IPS DF 4.7 (cell line): ENCODE data around the gene INPP5B.
"Not testable (repeated sequence)": the region's sequence is repeated elsewhere in the genome, so short reads cannot be mapped to it uniquely, and the experiment has no call there.

Experiments used
- DNase-seq: peaks from one replicate; pipeline ENCODE4 v3.0.0-alpha.2; 2013; ENCODE audit warnings: low spot score; ENCODE audit errors: extremely low read depth

Gene INPP5B

DNA sequence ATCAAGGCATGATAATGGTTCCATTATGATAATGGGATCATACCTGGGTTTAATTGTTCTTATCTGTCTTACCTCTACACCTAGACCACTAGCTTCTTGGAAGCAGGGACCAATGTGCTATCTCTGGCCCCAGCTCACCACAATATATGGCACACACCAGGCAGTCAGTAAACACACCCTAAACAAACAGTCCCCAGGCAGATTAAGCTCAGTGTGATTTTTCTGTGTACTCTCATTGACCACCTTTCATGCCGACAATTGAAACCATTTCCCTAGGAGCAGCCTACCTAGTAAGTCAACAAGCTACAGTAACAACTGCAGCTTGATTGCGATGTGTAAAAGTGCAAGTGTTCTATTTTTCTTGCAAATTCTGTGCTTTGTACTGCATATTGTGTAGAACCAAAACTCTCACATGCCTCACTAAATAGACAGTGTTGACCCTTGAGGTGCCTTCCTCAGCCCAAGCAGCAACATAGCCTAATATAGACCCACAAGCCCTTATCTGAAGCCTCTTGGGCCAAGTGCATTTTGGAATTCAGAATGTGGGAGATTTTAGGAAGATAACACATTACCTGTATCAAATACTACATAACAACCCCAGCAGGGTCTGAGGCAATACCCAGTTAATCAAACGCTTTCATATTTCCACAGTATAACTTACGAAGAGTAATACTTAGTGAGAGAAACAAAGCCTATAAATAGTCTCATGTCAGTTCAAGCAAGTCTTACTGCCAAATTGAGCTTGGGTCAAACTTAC is 32.0 kb downstream of the INPP5B start:
- DNase-seq, result no peak

DNA sequence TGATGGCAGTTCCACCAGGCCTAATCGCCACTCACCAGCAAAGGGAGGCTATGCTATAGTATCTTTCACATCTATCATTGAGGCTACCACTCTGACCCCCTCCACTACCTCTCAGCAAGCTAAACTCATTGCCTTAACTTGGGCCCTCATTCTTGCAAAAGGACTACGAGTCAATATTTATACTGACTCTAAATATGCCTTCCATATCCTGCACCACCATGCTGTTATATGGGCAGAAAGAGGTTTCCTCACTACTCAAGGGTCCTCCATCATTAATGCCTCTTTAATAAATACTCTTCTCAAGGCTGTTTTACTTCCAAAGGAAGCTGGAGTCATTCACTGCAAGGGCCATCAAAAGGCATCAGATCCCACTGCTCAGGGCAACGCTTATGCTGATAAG is 35.4 kb downstream of the INPP5B start:
- not testable (repeated sequence) for DNase-seq

DNA sequence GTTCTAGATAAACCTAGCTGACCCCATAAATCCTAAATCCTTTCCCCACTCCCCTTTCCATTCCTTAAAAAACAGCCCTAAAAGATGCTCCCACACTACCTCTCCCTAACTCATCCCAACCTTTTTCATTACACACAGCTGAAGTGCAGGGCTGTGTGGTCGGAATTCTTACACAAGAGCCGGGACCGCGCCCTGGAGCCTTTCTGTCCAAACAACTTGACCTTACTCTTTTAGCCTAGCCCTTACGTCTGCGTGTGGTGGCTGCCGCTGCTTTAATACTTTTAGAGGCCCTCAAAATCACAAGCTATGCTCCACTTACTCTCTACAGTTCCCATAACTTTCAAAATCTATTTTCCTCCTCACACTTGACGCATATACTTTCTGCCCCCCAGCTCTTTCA is 36.0 kb downstream of the INPP5B start:
- DNase-seq, result not testable (repeated sequence)

DNA sequence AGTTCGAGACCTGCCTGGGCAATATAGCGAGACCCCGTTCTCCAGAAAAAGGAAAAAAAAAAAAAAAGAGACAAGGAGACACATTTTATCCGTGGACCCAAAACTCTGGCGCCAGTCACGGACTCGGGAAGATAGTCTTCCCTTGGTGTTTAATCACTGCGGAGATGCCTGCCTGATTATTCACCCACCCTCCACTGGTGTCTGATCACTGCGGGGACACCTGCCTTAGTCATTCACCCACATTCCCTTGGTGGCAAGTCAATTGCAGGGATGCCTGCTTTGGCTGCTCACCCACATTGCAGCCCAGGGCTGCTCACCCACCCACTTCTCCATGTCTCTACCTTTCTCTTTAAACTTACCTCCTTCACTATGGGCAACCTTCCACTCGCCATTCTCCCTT is 38.3 kb downstream of the INPP5B start:
- DNase-seq, result not testable (repeated sequence)

DNA sequence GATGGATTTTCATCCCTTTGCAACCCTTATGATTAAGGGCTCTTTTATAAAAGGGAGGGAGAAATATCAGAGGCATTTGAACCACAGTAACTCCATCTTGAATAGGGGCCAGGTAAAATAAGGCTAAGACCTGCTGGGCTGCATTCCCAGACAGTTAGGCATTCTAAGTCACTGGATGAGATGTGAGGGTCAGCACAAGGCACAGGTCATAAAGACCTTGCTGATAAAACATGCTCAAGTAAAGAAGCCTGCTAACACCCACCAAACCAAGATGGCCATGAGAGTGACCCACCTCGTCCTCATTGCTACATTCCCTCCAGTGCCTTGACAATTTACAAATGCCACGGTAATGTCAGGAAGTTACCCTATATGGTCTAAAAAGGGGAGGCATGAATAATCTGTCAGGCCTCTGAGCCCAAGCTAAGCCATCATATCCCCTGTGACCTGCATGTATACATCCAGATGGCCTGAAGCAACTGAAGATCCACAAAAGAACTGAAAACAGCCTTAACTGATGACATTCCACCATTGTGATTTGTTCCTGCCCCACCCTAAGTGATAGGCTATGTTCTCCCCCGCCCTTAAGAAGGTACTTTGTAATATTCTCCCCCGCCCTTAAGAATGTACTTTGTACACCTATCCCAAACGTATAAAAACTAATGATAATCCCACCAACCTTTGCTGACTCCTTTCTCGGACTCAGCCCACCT is 39.3 kb downstream of the INPP5B start:
- not testable (repeated sequence) for DNase-seq

DNA sequence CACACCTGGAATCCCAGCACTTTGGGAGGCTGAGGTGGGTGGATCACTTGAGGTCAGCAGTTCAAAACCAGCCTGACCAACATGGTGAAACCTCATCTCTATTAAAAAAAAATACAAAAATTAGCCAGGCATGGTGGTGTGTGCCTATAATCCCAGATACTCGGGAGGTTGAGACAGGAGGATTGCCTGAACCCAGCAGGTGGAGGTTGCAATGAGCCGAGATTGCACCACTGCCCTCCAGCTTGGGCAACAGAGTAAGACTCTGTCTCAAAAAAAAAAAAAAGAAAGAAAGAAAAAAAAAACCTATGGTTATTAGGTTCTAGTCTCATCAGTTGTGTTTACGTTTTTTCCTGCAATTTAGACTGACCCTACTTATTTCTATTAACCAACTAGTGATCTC is 40.3 kb downstream of the INPP5B start:
- not testable (repeated sequence) for DNase-seq

DNA sequence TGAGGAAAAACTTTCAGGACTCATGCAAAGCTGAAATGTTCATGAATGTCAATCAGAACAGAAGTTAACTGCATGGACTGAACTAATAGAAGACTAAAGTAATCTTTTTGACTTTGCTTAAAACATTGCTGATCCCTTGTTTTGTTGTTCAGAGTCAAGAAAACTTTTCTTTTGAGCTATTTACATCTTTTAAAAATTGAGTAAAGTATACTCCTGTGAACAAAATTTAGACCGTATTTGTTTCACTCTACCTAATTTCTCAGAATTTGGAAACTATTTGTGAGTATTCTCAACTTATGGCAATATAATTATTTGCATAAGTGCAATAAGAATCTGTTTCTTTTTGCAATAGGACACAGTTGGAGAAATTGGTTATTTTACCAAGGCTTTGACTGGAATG is 41.1 kb downstream of the INPP5B start:
- DNase-seq, result no peak

DNA sequence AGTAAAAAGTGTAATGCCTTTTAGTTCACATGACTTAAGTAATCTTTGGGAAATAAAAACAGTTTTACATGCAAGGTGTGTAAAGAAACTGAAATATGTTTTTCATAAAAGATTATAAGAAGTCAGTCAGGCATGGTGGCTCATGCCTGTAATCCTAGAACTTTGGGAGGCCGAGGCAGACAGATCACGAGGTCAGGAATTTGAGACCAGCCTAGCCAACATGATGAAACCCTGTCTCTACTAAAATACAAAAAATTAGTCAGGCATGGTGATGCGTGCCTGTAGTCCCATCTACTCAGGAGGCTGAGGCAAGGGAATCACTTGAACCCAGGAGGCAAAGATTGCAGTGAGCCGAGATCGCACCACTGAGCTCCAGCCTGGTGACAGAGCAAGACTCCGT is 42.9 kb downstream of the INPP5B start:
- DNase-seq, result not testable (repeated sequence)

DNA sequence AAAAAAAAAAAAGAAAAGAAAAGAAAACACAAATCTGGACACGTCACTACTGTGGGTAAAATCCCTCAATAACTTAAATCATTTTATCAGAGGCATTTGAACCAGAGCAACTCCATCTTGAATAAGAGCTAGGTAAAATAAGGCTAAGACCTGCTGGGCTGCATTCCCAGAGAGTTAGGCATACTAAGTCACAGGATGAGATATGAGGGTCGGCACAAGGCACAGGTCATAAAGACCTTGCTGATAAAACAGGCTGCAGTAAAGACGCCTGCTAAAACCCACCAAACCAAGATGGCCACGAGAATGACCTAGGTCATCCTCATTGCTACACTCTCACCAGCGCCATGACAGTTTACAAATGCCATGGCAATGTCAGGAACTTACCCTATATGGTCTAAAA is 43.9 kb downstream of the INPP5B start:
- DNase-seq, result no peak

DNA sequence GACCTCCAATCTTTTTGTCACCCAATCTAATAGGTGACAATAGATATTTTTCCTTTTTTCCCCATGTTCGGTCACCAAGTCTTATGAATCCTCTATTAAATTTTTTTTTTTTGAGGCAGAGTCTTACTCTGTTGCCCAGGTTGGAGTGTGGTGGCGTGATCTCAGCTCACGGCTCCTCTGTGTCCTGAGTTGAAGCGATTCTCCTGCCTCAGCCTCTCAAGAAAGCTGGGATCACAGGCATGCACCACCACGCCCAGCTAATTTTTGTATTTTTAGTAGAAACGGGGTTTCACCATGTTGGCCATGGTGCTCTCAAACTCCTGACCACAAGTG is 45.0 kb downstream of the INPP5B start:
- no peak for DNase-seq

DNA sequence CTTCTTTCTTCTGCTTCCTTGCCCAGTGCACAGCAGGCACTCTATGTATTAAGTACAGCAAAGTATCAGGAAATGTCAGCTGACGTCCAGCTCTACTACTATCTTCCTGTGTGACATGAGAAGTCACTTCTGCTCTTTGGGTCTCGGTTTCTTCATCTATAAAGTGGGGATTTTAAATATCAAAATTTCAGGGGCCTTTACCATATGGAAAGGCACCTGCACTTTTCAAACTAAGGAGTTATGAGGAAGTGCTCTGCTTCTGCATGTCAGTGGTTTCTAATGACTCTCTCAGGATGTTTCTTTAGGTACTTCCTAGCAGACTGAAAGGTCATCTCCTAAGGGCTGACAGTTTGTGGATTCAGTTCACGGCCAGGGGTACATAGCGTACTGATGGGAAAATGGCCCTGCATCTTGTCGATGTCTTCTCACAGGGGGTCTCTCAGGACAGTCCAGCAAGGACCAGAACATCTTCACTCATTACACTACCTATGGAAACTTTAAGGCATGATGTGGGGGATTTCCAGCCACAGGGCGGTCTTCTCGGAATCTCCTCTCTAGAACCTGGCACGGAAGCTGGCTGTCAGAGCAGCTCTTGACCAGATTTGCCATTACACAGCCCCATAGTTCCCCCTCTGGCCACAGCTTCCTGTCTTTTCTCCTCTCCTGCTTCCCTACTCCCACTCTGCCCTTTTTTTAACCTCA is 45.5 kb downstream of the INPP5B start:
- DNase-seq, result no peak

DNA sequence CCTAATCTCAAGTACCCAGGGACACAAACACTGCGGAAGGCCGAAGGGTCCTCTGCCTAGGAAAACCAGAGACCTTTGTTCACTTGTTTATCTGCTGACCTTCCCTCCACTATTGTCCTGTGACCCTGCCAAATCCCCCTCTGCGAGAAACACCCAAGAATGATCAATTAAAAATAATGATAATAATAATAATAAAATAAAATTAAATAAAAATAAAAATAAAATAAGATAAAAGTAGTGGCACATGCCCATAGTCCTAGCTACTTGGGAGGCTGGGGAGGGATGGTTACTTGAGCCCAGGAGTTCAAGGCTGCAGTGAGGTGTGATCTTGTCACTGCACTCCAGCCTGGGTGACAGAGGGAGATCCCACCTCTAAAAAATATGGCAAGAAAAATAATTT is 49.3 kb downstream of the INPP5B start:
- not testable (repeated sequence) for DNase-seq

DNA sequence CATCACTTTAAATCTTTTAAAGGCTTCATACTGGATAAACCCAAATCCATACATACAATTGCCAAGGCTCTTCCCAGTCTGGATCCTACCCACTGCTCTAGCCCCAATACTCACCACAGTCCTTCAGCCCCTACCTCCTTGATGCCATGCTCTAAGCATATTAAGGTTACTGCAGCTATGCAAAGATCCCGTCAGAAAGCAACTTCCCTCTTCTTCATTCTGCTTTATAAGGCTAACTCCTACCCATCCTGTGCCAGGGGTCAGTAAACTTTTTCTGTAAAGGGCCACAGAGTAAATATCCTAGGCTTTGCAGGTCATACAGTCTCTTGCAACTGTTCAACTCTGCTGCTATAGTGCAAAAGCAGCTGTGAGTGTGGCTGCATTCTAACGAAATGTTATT is 53.2 kb downstream of the INPP5B start:
- DNase-seq, result no peak

DNA sequence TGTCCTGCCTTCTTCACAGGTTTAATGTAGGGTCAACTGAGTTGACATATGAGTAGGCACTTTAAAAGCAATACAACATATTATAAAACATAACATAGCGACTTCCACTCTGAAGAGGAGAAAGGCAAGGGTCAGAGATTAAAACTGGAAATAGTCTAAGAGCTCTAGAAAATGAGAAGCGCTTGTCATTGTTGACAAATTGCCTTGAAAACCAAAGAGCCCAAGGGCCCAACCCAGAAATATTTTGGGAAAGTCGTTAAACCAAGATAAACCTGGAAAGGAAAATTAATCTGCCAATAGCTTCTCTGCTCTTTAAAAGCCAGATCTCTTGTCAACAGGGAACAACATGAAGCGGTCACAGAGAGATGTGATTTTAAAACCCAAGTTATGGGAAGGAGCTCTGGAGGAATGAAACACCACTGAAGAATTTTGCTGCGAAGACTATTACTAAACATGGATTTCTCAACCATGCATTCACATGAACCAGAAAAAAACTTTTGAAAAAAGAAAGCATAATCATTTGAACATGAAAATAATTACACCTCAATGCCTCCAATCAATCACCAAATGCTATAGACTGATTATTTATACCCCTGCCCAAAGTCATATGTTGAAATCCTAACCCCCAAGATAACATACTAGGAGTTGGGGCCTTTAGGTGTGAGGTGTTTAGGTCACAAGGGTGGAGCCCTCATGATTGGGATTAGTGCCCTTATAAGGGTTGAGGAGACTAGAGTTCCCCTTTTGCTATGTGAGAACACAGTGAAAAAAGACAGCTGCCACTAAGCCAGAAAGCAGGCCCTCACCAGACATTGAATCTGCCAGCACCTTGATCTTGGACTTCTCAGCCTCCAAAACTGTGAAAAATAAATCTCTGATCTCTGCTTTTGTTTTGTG is 54.5 kb downstream of the INPP5B start:
- no peak for DNase-seq

DNA sequence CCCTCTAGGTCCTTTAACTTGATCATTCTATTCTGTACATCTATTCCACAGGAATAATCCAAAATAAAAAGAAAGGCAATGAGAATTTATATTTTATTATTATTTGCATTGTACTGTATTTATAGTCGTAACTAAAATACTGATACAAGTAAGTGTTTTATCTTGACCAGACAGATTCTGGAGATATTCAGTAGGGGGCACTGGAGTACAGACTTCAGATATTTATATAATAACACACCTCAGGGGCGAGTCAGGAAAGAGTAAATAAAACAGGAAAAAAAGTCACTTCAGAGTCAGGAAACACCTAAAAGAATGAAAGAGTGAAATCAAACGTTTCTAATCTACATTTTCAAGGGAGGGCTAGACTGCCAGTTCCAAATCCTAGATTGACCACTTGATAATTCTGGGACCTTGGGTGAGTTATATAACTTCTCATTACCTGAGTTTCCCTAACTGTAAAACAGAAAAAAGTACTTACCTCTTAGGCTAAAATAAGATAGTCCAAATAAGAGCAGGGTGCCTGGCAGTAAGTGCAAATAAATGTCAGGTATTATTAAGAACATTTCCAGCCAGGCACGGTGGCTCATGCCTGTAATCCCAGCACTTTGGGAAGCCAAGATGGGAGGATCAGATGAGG is 56.4 kb downstream of the INPP5B start:
- DNase-seq, result no peak

DNA sequence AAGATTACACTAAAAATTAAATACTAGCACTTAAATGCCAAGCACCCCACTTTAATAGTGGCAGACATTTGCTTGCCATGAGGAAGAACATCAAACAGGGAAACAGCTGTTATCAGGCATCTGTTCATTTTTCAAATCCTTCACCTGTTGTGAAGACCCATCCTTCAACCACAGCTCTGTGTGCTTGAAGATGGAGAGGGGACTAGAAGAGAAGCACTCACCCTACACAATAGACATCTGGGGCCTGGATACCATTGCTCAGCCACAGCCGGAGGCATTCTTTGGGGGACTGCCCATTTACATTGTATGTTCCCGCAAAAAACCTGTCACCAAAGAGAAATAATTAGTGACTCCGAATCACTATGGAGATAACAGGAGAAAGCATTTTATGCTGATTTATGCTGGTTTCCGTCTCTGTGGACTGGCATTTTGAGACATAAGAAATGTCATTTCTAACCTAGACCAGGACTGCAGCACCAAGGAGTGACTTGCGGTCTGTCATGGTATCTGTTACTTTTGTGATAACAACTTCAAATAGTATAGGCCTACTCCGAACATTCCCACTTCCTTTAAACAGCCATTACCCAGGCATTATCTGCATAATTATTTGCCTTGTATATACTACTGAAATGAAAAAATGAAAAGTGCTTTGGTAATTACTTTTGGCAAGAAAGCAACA is 58.7 kb downstream of the INPP5B start:
- DNase-seq, result no peak

DNA sequence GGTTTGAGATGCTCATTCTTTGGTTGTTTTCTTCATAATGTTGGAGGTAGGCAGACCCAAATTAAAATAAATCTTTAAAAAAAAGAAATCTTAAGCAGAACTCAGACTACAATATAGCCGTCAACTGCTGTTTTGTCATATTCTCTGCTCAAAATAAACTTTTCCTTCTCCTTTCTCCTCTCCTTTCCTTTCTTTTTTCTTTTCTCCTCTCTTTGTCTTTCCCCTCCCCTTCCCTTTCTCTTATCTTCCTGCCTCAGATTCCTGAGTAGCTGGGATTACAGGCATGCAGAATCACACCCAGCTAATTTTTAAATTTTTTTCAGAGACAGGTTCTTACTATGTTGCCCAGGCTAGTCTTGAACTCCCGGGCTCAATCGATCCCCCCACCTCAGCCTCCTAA is 62.7 kb downstream of the INPP5B start:
- DNase-seq, result no peak

DNA sequence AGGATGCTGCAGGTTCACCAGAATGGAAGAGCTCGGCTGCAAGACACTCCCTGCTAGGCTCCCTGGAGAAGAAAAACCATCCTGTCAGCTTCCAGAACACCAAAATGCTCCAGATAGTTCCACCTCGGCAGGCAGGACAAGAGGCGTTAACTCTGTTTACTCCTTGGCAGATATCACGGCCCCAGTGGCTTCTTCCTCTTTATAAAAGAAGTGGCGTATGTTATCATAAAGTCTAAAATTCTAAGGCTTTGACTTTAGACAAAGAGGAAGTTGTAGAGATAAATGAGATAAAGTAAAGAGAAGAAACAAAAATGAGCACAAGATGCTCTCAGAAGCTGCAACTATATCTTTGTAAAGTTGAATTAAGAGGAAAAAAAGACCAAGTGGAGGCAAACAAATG is 63.2 kb downstream of the INPP5B start:
- no peak for DNase-seq

DNA sequence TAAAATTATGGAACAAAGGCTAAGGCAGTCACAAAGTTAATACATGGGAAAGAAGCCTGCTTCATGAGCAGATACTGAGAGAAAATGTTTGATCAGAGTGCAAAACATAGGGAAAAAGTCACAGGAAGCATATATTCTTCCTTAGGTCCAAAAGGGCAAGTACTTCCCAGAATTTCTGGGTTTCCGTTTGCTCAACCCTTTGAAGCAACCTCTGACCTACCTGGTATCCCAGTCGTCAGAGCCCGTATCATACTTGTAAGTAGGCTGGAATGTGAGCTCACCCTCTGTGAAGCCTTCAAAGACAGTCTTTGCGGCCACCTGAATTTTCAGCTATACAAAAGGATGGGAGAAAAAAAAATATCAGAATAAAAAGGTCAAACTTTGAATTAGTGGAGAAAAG is 67.0 kb downstream of the INPP5B start:
- DNase-seq, result no peak

DNA sequence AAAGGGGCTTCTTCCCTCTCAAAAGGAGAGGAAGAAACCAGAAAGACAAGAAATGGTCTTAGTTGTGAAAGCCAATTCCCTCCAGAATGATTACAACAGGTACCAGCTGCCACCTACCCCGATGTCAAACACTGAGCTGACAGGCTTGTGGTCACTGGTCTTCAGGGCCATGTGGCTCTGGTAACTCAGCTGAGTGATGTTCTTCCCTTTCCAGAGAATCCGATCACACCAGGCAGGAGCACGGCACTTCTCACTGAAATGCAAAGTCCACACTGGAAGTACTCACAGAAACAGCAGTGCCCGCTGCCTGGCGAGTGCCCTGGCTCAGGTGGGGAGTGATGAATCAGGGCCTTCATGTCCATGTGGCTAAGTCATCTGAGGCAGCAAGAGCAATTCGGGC is 68.8 kb downstream of the INPP5B start:
- DNase-seq, result no peak

DNA sequence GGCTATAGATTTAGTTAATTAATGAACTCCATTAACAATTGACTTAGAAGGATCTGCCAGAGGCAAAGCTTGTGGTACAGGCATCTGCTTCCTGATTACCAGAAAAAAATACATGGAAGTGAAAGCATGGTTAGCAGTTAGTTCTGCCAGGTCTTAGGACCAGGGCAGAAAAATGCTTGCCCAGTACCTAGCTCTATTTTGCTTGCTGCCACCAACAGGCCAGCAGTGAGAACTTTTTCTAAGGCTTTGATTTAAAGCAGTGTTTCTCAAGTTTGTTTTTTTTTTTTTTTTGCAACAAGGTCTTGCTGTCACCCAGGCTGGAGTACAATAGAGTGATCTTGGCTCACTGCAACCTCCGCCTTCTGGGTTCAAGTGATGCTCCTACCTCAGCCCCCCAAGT is 71.0 kb downstream of the INPP5B start:
- DNase-seq, result no peak
